CD4-positive, alpha-beta T cell treated with Interleukin-1 beta for 1 hour (primary cell): Measurements from ENCODE around the gene PLEKHH1.
"Not testable (repeated sequence)": the region's sequence is repeated elsewhere in the genome, so short reads cannot be mapped to it uniquely, and the experiment has no call there.

Experiments used
- DNase-seq, 2 donors: peaks; one replicate each; pipeline ENCODE4 v3.0.0-alpha.2; 2020 to 2022

PLEKHH1 gene

GRCh38 chr14:67584978-67585377 is 51.9 kb downstream of the PLEKHH1 start:
- no peak for DNase-seq

GRCh38 chr14:67586369-67586768 is 53.3 kb downstream of the PLEKHH1 start:
- DNase-seq: no peak

- no peak for DNase-seq
Observed at GRCh38 chr14:67589204-67589770, 56.2 kb downstream of the PLEKHH1 start.

GRCh38 chr14:67593650-67594049 is 60.6 kb downstream of the PLEKHH1 start:
- not testable (repeated sequence) for DNase-seq

- no peak for DNase-seq
Observed at GRCh38 chr14:67595392-67595791, 62.3 kb downstream of the PLEKHH1 start.

- DNase-seq: peak; percentile 95 to 96
Observed at GRCh38 chr14:67599698-67600561, 66.8 kb downstream of the PLEKHH1 start, which contains the start of gene PIGH. TSS of gene PIGH (minus strand) at chr14:67600268. CDS start at chr14:67600203, 65 bp downstream.

- not testable (repeated sequence) for DNase-seq
Observed at GRCh38 chr14:67600562-67600974, 67.5 kb downstream of the PLEKHH1 start.

- DNase-seq: no peak
Observed at GRCh38 chr14:67602076-67602475, 69.0 kb downstream of the PLEKHH1 start.

GRCh38 chr14:67602995-67603545 is 70.0 kb downstream of the PLEKHH1 start:
- DNase-seq: peak in 1 of 2 donors; percentile 61

- DNase-seq: no peak
Observed at GRCh38 chr14:67607646-67608045, 74.6 kb downstream of the PLEKHH1 start.

- no peak for DNase-seq
Observed at GRCh38 chr14:67609642-67610310, 76.7 kb downstream of the PLEKHH1 start.

GRCh38 chr14:67610491-67610890 is 77.4 kb downstream of the PLEKHH1 start:
- DNase-seq: no peak

- DNase-seq: peak; percentile 61 to 86
Observed at GRCh38 chr14:67618617-67619063, 85.5 kb downstream of the PLEKHH1 start.

GRCh38 chr14:67619446-67620216 is 86.5 kb downstream of the PLEKHH1 start, which contains the start of gene ARG2:
TSS of gene ARG2 (plus strand) at chr14:67619920. CDS start at chr14:67619978, 58 bp downstream.
- DNase-seq: peak; percentile 97 to 98

GRCh38 chr14:67620217-67620785 is 87.2 kb downstream of the PLEKHH1 start:
- DNase-seq: no peak

GRCh38 chr14:67622675-67623074 is 89.6 kb downstream of the PLEKHH1 start:
- no peak for DNase-seq

GRCh38 chr14:67623114-67623513 is 90.0 kb downstream of the PLEKHH1 start:
- no peak for DNase-seq

GRCh38 chr14:67626131-67626530 is 93.0 kb downstream of the PLEKHH1 start:
- DNase-seq: not testable (repeated sequence)

GRCh38 chr14:67627519-67627918 is 94.4 kb downstream of the PLEKHH1 start:
- DNase-seq: no peak

GRCh38 chr14:67630186-67630585 is 97.1 kb downstream of the PLEKHH1 start:
- no peak for DNase-seq

GRCh38 chr14:67630938-67631337 is 97.8 kb downstream of the PLEKHH1 start:
- DNase-seq: no peak
